HepG2 (cell line): Measurements from ENCODE around the gene DOCK11.

Experiments
- BHLHE40 ChIP-seq: IDR thresholded peaks from 2 replicates; pipeline ENCODE4 v1.6.1; 2011; ENCODE audit warnings: low read length, improper control_type of control experiment
- CREM ChIP-seq, 2 experiments: sonication (generic) in 1 of 2; formaldehyde crosslinking in 1 of 2; IDR thresholded peaks; 2 replicates each; pipeline versions ENCODE4 v1.4.0 to v1.6.1; 2016 to 2020; ENCODE audit warnings: antibody characterized with exemption in 1 of 2, mild to moderate bottlenecking in 1 of 2, missing genetic modification reagents in 1 of 2
- FOSL1 ChIP-seq: sonication (generic); formaldehyde crosslinking; IDR thresholded peaks from 2 replicates; pipeline ENCODE4 v1.9.0; 2021; ENCODE audit warnings: missing genetic modification reagents, borderline replicate concordance
- POLR2A ChIP-seq, 2 experiments: IDR thresholded peaks; 2 replicates each; pipeline ENCODE4 v1.6.1; 2011; ENCODE audit warnings: low read depth in 2 of 2, low read length in 2 of 2, mild to moderate bottlenecking in 1 of 2, moderate library complexity in 1 of 2; ENCODE audit not compliant: insufficient read depth in 1 of 2
- SMAD3 ChIP-seq: sonication (generic); formaldehyde crosslinking; IDR thresholded peaks from 2 replicates; pipeline ENCODE4 v1.4.0; 2020; ENCODE audit warnings: missing genetic modification reagents
- ZNF232 ChIP-seq: sonication (generic); formaldehyde crosslinking; IDR thresholded peaks from 2 replicates; pipeline ENCODE4 v1.4.0; 2020; ENCODE audit warnings: missing genetic modification reagents, borderline replicate concordance

- TF ChIP-seq BHLHE40 (no peak), ZNF232 (CRISPR knock-in tag) (no peak), FOSL1 (CRISPR knock-in tag) (no peak), CREM (IDR thresholded peaks at IDR 0.05) (no peak), CREM (CRISPR knock-in tag; IDR thresholded peaks at IDR 0.05) (no peak), SMAD3 (CRISPR knock-in tag) (no peak), POLR2A (IDR thresholded peaks at IDR 0.05; ENCODE audit: insufficient read depth in 1 of 2, low read depth in 2 of 2, low read length in 2 of 2) (no peak)
These were observed 135.2 kb downstream of the DOCK11 start for GRCh38 chrX:118630848-118631247.
